ENCODE measurements around the gene TLE1.

TLE1 gene

DNA sequence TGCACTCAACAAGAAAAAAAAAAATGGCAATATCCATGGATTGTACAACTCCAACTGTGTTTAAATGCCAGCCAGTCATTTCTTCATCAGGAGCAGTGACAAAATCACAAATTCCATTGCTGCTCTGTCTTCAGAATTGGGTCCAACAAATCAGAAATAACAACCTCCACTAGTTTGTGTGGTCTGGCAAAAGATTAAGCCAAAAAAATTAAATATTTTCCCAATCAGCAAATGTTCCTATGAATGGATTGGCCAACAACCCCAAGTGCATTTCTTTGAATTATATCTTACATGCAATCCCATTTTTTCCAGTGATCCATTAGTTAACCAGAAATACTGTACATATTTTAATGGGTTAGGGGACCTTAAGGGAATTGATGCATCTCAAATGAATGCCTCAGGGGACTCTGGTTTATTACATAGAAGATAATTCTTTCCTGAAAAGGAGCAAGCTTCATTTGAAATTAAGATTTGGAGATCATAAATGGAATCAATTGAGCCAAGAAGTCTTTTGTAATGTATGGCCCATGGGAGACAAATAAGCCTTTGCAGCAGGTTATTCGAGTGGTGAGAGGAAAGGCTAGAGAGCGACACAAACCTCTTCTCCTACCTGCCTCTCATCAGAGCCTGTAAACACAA lies 131.8 kb downstream of the TLE1 start:
- no peaks in the 10 kb centered on the region for H3K9me3 ChIP-seq (ENCODE audit: insufficient read depth, low read length)
- H3K79me2 ChIP-seq (ENCODE audit: low read length) = no peaks in the 10 kb centered on the region
- H3K36me3 ChIP-seq (replicated peaks; ENCODE audit: low read depth, low read length) = no peaks in the 10 kb centered on the region
- no peak for TF ChIP-seq EZH2phosphoT487 (IDR thresholded peaks at IDR 0.05; ENCODE audit: low read depth)
- TF ChIP-seq, protein P1, sequence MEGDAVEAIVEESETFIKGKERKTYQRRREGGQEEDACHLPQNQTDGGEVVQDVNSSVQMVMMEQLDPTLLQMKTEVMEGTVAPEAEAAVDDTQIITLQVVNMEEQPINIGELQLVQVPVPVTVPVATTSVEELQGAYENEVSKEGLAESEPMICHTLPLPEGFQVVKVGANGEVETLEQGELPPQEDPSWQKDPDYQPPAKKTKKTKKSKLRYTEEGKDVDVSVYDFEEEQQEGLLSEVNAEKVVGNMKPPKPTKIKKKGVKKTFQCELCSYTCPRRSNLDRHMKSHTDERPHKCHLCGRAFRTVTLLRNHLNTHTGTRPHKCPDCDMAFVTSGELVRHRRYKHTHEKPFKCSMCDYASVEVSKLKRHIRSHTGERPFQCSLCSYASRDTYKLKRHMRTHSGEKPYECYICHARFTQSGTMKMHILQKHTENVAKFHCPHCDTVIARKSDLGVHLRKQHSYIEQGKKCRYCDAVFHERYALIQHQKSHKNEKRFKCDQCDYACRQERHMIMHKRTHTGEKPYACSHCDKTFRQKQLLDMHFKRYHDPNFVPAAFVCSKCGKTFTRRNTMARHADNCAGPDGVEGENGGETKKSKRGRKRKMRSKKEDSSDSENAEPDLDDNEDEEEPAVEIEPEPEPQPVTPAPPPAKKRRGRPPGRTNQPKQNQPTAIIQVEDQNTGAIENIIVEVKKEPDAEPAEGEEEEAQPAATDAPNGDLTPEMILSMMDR (IDR thresholded peaks at IDR 0.05; ENCODE audit: low read depth, low read length) = no peak
- H4K20me1 ChIP-seq (ENCODE audit: insufficient read depth, low read length) = no peaks in the 10 kb centered on the region
- H3K4me3 ChIP-seq (ENCODE audit: low read length) = no peak overlapping the region
- no peak overlapping the region for H3K9ac ChIP-seq (ENCODE audit: low read length)
- no peak overlapping the region for H3K27ac ChIP-seq (ENCODE audit: low read length)
- H3K27me3 ChIP-seq (ENCODE audit: low read depth, low read length) = peaks cover 2% of the 10 kb centered on the region; the same call in 1 of the 2 replicates
- H2AFZ ChIP-seq (ENCODE audit: low read depth, low read length) = no peak overlapping the region
- no peaks in the 10 kb centered on the region for H3K4me1 ChIP-seq (ENCODE audit: low read length)
- H3K4me2 ChIP-seq (ENCODE audit: low read length) = no peak overlapping the region

DNA sequence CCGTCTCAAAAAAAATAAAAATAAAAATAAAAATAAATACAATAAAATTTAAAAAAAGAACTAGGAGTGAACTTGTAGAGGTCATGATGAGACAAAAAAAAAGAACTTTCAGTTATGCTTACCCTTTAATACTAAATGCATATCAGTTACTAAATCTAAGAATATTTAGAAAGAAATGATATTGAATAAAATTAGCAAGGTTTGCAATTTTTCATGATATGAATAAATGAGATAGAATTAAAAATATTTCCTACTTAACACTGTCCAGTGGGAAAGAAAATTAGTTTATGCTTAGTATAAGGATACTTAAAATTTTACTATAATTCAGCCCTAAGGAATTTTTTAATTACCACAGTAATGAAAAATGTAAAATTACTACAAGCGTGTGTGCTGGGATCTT lies 132.4 kb downstream of the TLE1 start:
- Histone ChIP-seq H3K36me3 (replicated peaks; ENCODE audit: low read depth, low read length) (no peaks in the 10 kb centered on the region), H4K20me1 (ENCODE audit: insufficient read depth, low read length) (no peaks in the 10 kb centered on the region)
- TF ChIP-seq EZH2phosphoT487 (IDR thresholded peaks at IDR 0.05; ENCODE audit: low read depth) = no peak
- TF ChIP-seq, protein P1 (IDR thresholded peaks at IDR 0.05; ENCODE audit: low read depth, low read length) = no peak

DNA sequence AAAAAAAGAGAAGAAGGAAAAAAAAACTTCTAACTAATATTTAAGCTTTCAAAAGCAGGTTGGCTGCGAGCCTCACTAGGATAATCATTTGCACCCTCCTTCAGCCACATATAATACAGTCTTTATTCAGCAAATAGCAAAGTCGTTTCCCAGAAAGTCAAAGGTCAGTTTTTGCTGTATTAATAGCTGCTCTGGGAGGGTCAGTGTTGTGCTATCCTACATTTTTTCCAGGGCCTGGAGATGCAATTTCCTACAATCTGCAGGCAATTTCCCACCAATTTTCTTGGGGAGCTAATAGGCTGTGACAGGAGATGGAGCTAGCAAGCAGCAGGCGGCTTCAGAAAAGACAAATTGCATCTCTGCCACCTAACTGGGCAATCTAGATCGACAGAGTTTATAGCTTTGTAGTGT lies 136.8 kb downstream of the TLE1 start:
- Histone ChIP-seq H3K27me3 (ENCODE audit: low read depth, low read length) (0 out of 2 replicates have a peak, but pooled peaks cover 12% of the 10 kb centered on the region), H3K79me2 (ENCODE audit: low read length) (no peaks in the 10 kb centered on the region), H2AFZ (ENCODE audit: low read depth, low read length) (no peak overlapping the region), H4K20me1 (ENCODE audit: insufficient read depth, low read length) (no peaks in the 10 kb centered on the region), H3K9me3 (ENCODE audit: insufficient read depth, low read length) (no peaks in the 10 kb centered on the region), H3K4me2 (ENCODE audit: low read length) (no peak overlapping the region), H3K4me3 (ENCODE audit: low read length) (no peak overlapping the region), H3K9ac (ENCODE audit: low read length) (no peak overlapping the region), H3K27ac (ENCODE audit: low read length) (no peak overlapping the region), H3K4me1 (ENCODE audit: low read length) (no peaks in the 10 kb centered on the region), H3K36me3 (replicated peaks; ENCODE audit: low read depth, low read length) (no peaks in the 10 kb centered on the region)
- TF ChIP-seq, protein P1 (IDR thresholded peaks at IDR 0.05; ENCODE audit: low read depth, low read length) = no peak

More for the DNA sequence above, 132.4 kb downstream of the TLE1 start:
- H3K9ac ChIP-seq (ENCODE audit: low read length) = no peak overlapping the region
- no peak overlapping the region for H2AFZ ChIP-seq (ENCODE audit: low read depth, low read length)
- H3K27me3 ChIP-seq (ENCODE audit: low read depth, low read length) = peaks cover 2% of the 10 kb centered on the region; the same call in 1 of the 2 replicates
- no peaks in the 10 kb centered on the region for H3K4me1 ChIP-seq (ENCODE audit: low read length)
- H3K27ac ChIP-seq (ENCODE audit: low read length) = no peak overlapping the region
- no peaks in the 10 kb centered on the region for H3K9me3 ChIP-seq (ENCODE audit: insufficient read depth, low read length)
- no peak overlapping the region for H3K4me2 ChIP-seq (ENCODE audit: low read length)
- no peaks in the 10 kb centered on the region for H3K79me2 ChIP-seq (ENCODE audit: low read length)
- H3K4me3 ChIP-seq (ENCODE audit: low read length) = no peak overlapping the region

DNA sequence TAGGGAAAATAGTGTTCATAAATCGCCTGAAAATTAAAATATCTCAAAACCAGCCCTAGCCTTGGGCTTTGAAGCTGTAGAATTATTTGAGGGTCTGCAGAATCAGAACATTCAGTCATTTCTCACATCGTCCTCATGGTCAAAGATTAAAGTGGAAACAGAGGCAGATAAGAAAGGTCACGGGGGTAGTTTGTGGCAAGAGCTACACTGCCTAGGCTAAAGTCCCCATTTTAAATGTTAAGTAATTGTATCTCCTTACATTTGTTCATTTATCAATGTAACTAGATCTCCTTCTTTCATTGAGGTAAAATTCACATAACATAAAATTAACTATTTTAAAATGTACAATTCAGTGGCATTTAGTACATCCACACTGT lies 139.2 kb downstream of the TLE1 start:
- no peak overlapping the region for H3K27ac ChIP-seq (ENCODE audit: low read length)

More for the DNA sequence above, 139.2 kb downstream of the TLE1 start:
- Histone ChIP-seq H3K79me2 (ENCODE audit: low read length) (no peaks in the 10 kb centered on the region), H3K9me3 (ENCODE audit: insufficient read depth, low read length) (no peaks in the 10 kb centered on the region), H3K4me2 (ENCODE audit: low read length) (no peak overlapping the region), H3K4me1 (ENCODE audit: low read length) (no peaks in the 10 kb centered on the region), H3K4me3 (ENCODE audit: low read length) (no peak overlapping the region), H2AFZ (ENCODE audit: low read depth, low read length) (no peak overlapping the region), H3K36me3 (replicated peaks; ENCODE audit: low read depth, low read length) (no peaks in the 10 kb centered on the region), H3K9ac (ENCODE audit: low read length) (no peak overlapping the region), H4K20me1 (ENCODE audit: insufficient read depth, low read length) (no peaks in the 10 kb centered on the region), H3K27me3 (ENCODE audit: low read depth, low read length) (0 out of 2 replicates have a peak, but pooled peaks cover 10% of the 10 kb centered on the region)
- TF ChIP-seq EZH2phosphoT487 (IDR thresholded peaks at IDR 0.05; ENCODE audit: low read depth) = no peak
- TF ChIP-seq, protein P1 (IDR thresholded peaks at IDR 0.05; ENCODE audit: low read depth, low read length) = no peak
